ENCODE data around the gene LRRC28.
"Not testable (repeated sequence)": the region's sequence is repeated elsewhere in the genome, so short reads cannot be mapped to it uniquely, and the experiment has no call there.

LRRC28 gene

GRCh38 chr15:99345832-99346462 lies 94.7 kb downstream of the LRRC28 start:
- DNase-seq, result no peak

GRCh38 chr15:99347574-99347973 lies 96.3 kb downstream of the LRRC28 start:
- no peak for DNase-seq

- no peak for DNase-seq
These were observed 97.1 kb downstream of the LRRC28 start for GRCh38 chr15:99348412-99348811.

GRCh38 chr15:99350408-99350807 lies 99.1 kb downstream of the LRRC28 start:
- DNase-seq, result no peak

GRCh38 chr15:99359769-99360168 lies 108.5 kb downstream of the LRRC28 start:
- DNase-seq, result no peak

- DNase-seq, result no peak
These were observed 110.4 kb downstream of the LRRC28 start for GRCh38 chr15:99361545-99362185.

GRCh38 chr15:99365242-99365641 lies 114.0 kb downstream of the LRRC28 start:
- DNase-seq, result no peak

GRCh38 chr15:99366013-99366412 lies 114.7 kb downstream of the LRRC28 start:
- no peak for DNase-seq

- no peak for DNase-seq
These were observed 117.5 kb downstream of the LRRC28 start for GRCh38 chr15:99368743-99369142.

- DNase-seq, result no peak
These were observed 117.9 kb downstream of the LRRC28 start for GRCh38 chr15:99369196-99369595.

GRCh38 chr15:99371180-99372103 lies 120.2 kb downstream of the LRRC28 start:
- no peak for DNase-seq

GRCh38 chr15:99385005-99385669 lies 133.9 kb downstream of the LRRC28 start:
- no peak for DNase-seq

- DNase-seq, result no peak
These were observed 134.6 kb downstream of the LRRC28 start for GRCh38 chr15:99385865-99386264.

GRCh38 chr15:99386391-99386790 lies 135.1 kb downstream of the LRRC28 start:
- no peak for DNase-seq

- DNase-seq, result no peak
These were observed 136.3 kb downstream of the LRRC28 start for GRCh38 chr15:99387421-99388168.

GRCh38 chr15:99390667-99391066 lies 139.4 kb downstream of the LRRC28 start:
- DNase-seq, result no peak

- no peak for DNase-seq
These were observed 142.4 kb downstream of the LRRC28 start for GRCh38 chr15:99393641-99394040.

- DNase-seq, result no peak
These were observed 145.1 kb downstream of the LRRC28 start for GRCh38 chr15:99396375-99396774.

GRCh38 chr15:99399061-99399460 lies 147.8 kb downstream of the LRRC28 start:
- DNase-seq, result no peak

GRCh38 chr15:99399618-99400017 lies 148.3 kb downstream of the LRRC28 start:
- DNase-seq, result no peak

- DNase-seq, result not testable (repeated sequence)
These were observed 149.9 kb downstream of the LRRC28 start for GRCh38 chr15:99401216-99401615.

- no peak for DNase-seq
These were observed 150.9 kb downstream of the LRRC28 start for GRCh38 chr15:99402014-99402729.

All from NCI-H187 treated with DMSO at 0.1 percent for 48 hours (cell line).